Hepatocyte (in vitro differentiated cells): ENCODE results near the gene TIAL1. TPM values are rescaled to one million over a fixed set of nuclear protein-coding genes. Genes with fewer than 3 reads are reported as not detected.

Source experiments
- DNase-seq: peaks from one replicate; pipeline ENCODE4 v3.0.0-alpha.2; 2016; ENCODE audit warnings: low spot score
- H2AFZ ChIP-seq: fragments of 200-600 bp; sonication (generic); 2 replicates; pipeline ENCODE4 v1.6.0; 2016; ENCODE audit warnings: antibody characterized with exemption, mild to moderate bottlenecking
- H3K27ac ChIP-seq: fragments of 200-600 bp; sonication (generic); 2 replicates; pipeline ENCODE4 v1.5.1; 2016; ENCODE audit warnings: mild to moderate bottlenecking
- H3K27me3 ChIP-seq: fragments of 200-600 bp; sonication (generic); 2 replicates; pipeline ENCODE4 v1.6.1; 2016
- H3K36me3 ChIP-seq: fragments of 200-600 bp; sonication (generic); replicated peaks from 2 replicates; pipeline ENCODE4 v1.5.1; 2016; ENCODE audit warnings: low read depth; ENCODE audit not compliant: insufficient read depth
- H3K4me1 ChIP-seq: fragments of 200-600 bp; sonication (generic); 2 replicates; pipeline ENCODE4 v1.5.1; 2016; ENCODE audit warnings: mild to moderate bottlenecking, moderate library complexity; ENCODE audit not compliant: insufficient read depth
- H3K4me2 ChIP-seq: fragments of 200-600 bp; sonication (generic); 2 replicates; pipeline ENCODE4 v1.6.0; 2016
- H3K4me3 ChIP-seq: fragments of 200-600 bp; sonication (generic); 2 replicates; pipeline ENCODE4 v1.5.1; 2016; ENCODE audit warnings: mild to moderate bottlenecking
- H3K79me2 ChIP-seq: fragments of 200-600 bp; sonication (generic); 2 replicates; pipeline ENCODE4 v1.6.0; 2017; ENCODE audit warnings: mild to moderate bottlenecking
- H3K9me2 ChIP-seq: fragments of 200-600 bp; sonication (generic); replicated peaks from 2 replicates; pipeline ENCODE4 v1.6.0; 2017; ENCODE audit warnings: mild to moderate bottlenecking; ENCODE audit not compliant: insufficient read depth
- H3K9me3 ChIP-seq: fragments of 200-600 bp; sonication (generic); 2 replicates; pipeline ENCODE4 v1.5.1; 2016; ENCODE audit warnings: low read depth, mild to moderate bottlenecking
- H4K20me1 ChIP-seq: fragments of 200-600 bp; sonication (generic); 2 replicates; pipeline ENCODE4 v1.6.0; 2016; ENCODE audit warnings: mild to moderate bottlenecking; ENCODE audit not compliant: insufficient read depth, poor library complexity, severe bottlenecking
- CTCF ChIP-seq: fragments of 200-600 bp; sonication (generic); IDR thresholded peaks from 2 replicates; pipeline ENCODE4 v1.5.1; 2016; ENCODE audit warnings: antibody characterized with exemption, mild to moderate bottlenecking; ENCODE audit not compliant: poor library complexity
- EZH2 ChIP-seq: fragments of 200-600 bp; sonication (generic); IDR thresholded peaks from 2 replicates; pipeline ENCODE4 v1.6.1; 2016; ENCODE audit warnings: antibody characterized with exemption, mild to moderate bottlenecking, borderline replicate concordance
- EZH2phosphoT487 ChIP-seq: fragments of 200-600 bp; sonication (generic); IDR thresholded peaks from one replicate; pipeline ENCODE4 v1.6.1; 2018; ENCODE audit warnings: antibody characterized with exemption, mild to moderate bottlenecking, low read depth, moderate library complexity; ENCODE audit not compliant: unreplicated experiment, severe bottlenecking
- WGBS: methylation state at CpG from one replicate; pipeline ENCODE4 v1.1.6; 2016; ENCODE audit warnings: low lambda C conversion rate; ENCODE audit errors: missing lambda C conversion rate; 5-methylcytosine and 5-hydroxymethylcytosine counted together
- polyA plus RNA-seq: library from polyadenylated mRNA; unstranded; fragments of >200 nt; fragmentation: Nextera tagmentation; extraction: Ambion mirVana; gene quantifications from 2 replicates; pipeline ENCODE4 v1.2.1, GENCODE V29; 2016
- total RNA-seq: library from RNA; depleted of rRNA; stranded (reverse); fragments of >200 nt; gene quantifications from 2 replicates; pipeline ENCODE4 v1.2.3, GENCODE V29; 2014

The TIAL1 gene
- total and polyA plus RNA-seq, 2 experiments from 2014 or later, result 36.4 to 74.4 TPM

- H3K36me3 ChIP-seq, result no peaks in the 10 kb centered on the region
- 91% methylated on average over 6 of the region's 6 CpGs for WGBS
- H3K4me2 ChIP-seq, result no peak overlapping the region
- H3K4me1 ChIP-seq, result peaks cover 5% of the 10 kb centered on the region
- H3K4me3 ChIP-seq, result no peak overlapping the region
- no peaks in the 10 kb centered on the region for H4K20me1 ChIP-seq
- TF ChIP-seq EZH2phosphoT487 (no peak), CTCF (no peak), EZH2 (no peak)
- no peak for DNase-seq
- H3K27me3 ChIP-seq, result no peaks in the 10 kb centered on the region
- H2AFZ ChIP-seq, result no peak overlapping the region
- no peaks in the 10 kb centered on the region for H3K9me2 ChIP-seq
- H3K9me3 ChIP-seq, result no peaks in the 10 kb centered on the region
- H3K79me2 ChIP-seq, result no peaks in the 10 kb centered on the region
- H3K27ac ChIP-seq, result no peak overlapping the region
Measured at GRCh38 chr10:119640384-119640783, 43.6 kb upstream of the TIAL1 start.

- no peaks in the 10 kb centered on the region for H3K9me3 ChIP-seq
- no peaks in the 10 kb centered on the region for H3K27me3 ChIP-seq
- no peak overlapping the region for H2AFZ ChIP-seq
- H3K4me1 ChIP-seq, result peaks cover 5% of the 10 kb centered on the region
- 89% methylated on average over 7 of the region's 7 CpGs for WGBS
- no peak for DNase-seq
- no peak for TF ChIP-seq EZH2phosphoT487
- TF ChIP-seq EZH2, result no peak
- no peak for TF ChIP-seq CTCF
- no peaks in the 10 kb centered on the region for H3K79me2 ChIP-seq
- H3K36me3 ChIP-seq, result no peaks in the 10 kb centered on the region
- no peaks in the 10 kb centered on the region for H4K20me1 ChIP-seq
- H3K9me2 ChIP-seq, result no peaks in the 10 kb centered on the region
- no peak overlapping the region for H3K4me3 ChIP-seq
- H3K4me2 ChIP-seq, result no peak overlapping the region
- H3K27ac ChIP-seq, result no peak overlapping the region
Measured at GRCh38 chr10:119638982-119639381, 42.2 kb upstream of the TIAL1 start.

GRCh38 chr10:119637631-119638030 is 40.9 kb upstream of the TIAL1 start:
- H3K27ac ChIP-seq, result no peak overlapping the region
- no peak for TF ChIP-seq CTCF
- no peak for TF ChIP-seq EZH2phosphoT487
- TF ChIP-seq EZH2, result no peak
- H3K4me2 ChIP-seq, result no peak overlapping the region
- H3K36me3 ChIP-seq, result no peaks in the 10 kb centered on the region
- H3K9me3 ChIP-seq, result no peaks in the 10 kb centered on the region
- no peaks in the 10 kb centered on the region for H3K27me3 ChIP-seq
- no peak overlapping the region for H2AFZ ChIP-seq
- H3K4me3 ChIP-seq, result no peak overlapping the region
- DNase-seq, result no peak
- H4K20me1 ChIP-seq, result no peaks in the 10 kb centered on the region
- 70% methylated on average over 4 of the region's 4 CpGs for WGBS
- H3K4me1 ChIP-seq, result no peaks in the 10 kb centered on the region
- no peaks in the 10 kb centered on the region for H3K79me2 ChIP-seq
- no peaks in the 10 kb centered on the region for H3K9me2 ChIP-seq

- Histone ChIP-seq H3K27me3 (no peaks in the 10 kb centered on the region), H3K27ac (peak overlapping the region; percentile 26), H3K9me2 (no peaks in the 10 kb centered on the region), H3K9me3 (no peaks in the 10 kb centered on the region), H3K4me1 (no peaks in the 10 kb centered on the region), H4K20me1 (no peaks in the 10 kb centered on the region), H3K79me2 (no peaks in the 10 kb centered on the region), H2AFZ (no peak overlapping the region), H3K4me3 (no peak overlapping the region), H3K4me2 (no peak overlapping the region), H3K36me3 (no peaks in the 10 kb centered on the region)
- 69% methylated on average over 1 of the region's 1 CpG for WGBS
- no peak for TF ChIP-seq CTCF
- no peak for TF ChIP-seq EZH2phosphoT487
- TF ChIP-seq EZH2, result no peak
- no peak for DNase-seq
Measured at GRCh38 chr10:119634219-119634544, 37.4 kb upstream of the TIAL1 start.
